Endothelial cell of umbilical vein (primary cell): ENCODE data around the gene UEVLD. TPM values are rescaled to one million over a fixed set of nuclear protein-coding genes. Genes with fewer than 3 reads are reported as not detected.

ENCODE experiments used
- BruUV-seq: library from RNA; stranded (reverse); fragments of 400-500 nt; replicated peaks from 2 replicates; lab custom pipeline; 2021; lab: Mats Ljungman, UMichigan
- CTCF ChIA-PET: fragments of 300-600, 350-600 bp; sonication (Branson Sonifier 250); formaldehyde crosslinking; loops from one replicate; lab custom pipeline; 2021; ENCODE audit warnings: antibody characterized with exemption, inconsistent platforms; lab: Charles Lee
- POLR2A ChIA-PET: fragments of 300-600, 350-600 bp; sonication (Branson Sonifier 250); formaldehyde crosslinking; loops from one replicate; lab custom pipeline; 2021; ENCODE audit warnings: antibody characterized with exemption, inconsistent platforms; lab: Charles Lee
- DNase-seq: peaks from one replicate; pipeline ENCODE4 v3.0.0-alpha.2; 2011; ENCODE audit warnings: low read depth, low spot score
- FAIRE-seq: peaks from 2 replicates; lab custom pipeline; 2011; peaks lifted over from hg19 to GRCh38; lab: Jason Lieb, UNC
- H2AFZ ChIP-seq: 2 replicates; pipeline ENCODE4 v1.6.0; 2012; ENCODE audit warnings: low read depth, low read length, control low read depth, inconsistent platforms
- H3K27ac ChIP-seq: 2 replicates; pipeline ENCODE4 v1.5.1; 2011; ENCODE audit warnings: low read depth, mild to moderate bottlenecking, control low read depth, low read length, moderate library complexity; ENCODE audit not compliant: insufficient read depth
- H3K27me3 ChIP-seq, 2 experiments: 2 replicates each; pipeline versions ENCODE4 v1.6.0 to v1.6.1; 2011; ENCODE audit warnings: low read length in 2 of 2, mixed read lengths in 1 of 2; ENCODE audit not compliant: control insufficient read depth in 2 of 2, insufficient read depth in 2 of 2
- H3K36me3 ChIP-seq, 2 experiments: 2 replicates in 1 of 2; 3 replicates in 1 of 2; pipeline ENCODE4 v1.5.1; 2011; ENCODE audit warnings: low read length in 2 of 2, mild to moderate bottlenecking in 1 of 2, moderate library complexity in 1 of 2; ENCODE audit not compliant: control insufficient read depth in 2 of 2, insufficient read depth in 2 of 2; ENCODE audit errors: extremely low read depth in 1 of 2
- H3K4me1 ChIP-seq: 3 replicates; pipeline ENCODE4 v1.5.1; 2011; ENCODE audit warnings: mild to moderate bottlenecking, low read length; ENCODE audit not compliant: control insufficient read depth, insufficient read depth; ENCODE audit errors: extremely low read depth
- H3K4me2 ChIP-seq: 2 replicates; pipeline ENCODE4 v1.6.1; 2011; ENCODE audit warnings: low read length, control low read depth, mixed read lengths; ENCODE audit not compliant: insufficient read depth
- H3K4me3 ChIP-seq, 3 experiments: fragments of 200-600 bp in 1 of 3; sonication (generic), shearing (Covaris generic) in 1 of 3; replicated peaks in 1 of 3; 2 replicates each; pipeline ENCODE4 v1.5.1; 2011 to 2016; ENCODE audit warnings: control low read depth in 3 of 3, low read length in 3 of 3, mild to moderate bottlenecking in 2 of 3, inconsistent platforms in 1 of 3, low read depth in 1 of 3, moderate library complexity in 1 of 3; ENCODE audit not compliant: insufficient read depth in 1 of 3
- H3K79me2 ChIP-seq: 2 replicates; pipeline ENCODE4 v1.6.0; 2012; ENCODE audit warnings: low read length, inconsistent platforms; ENCODE audit not compliant: control insufficient read depth, insufficient read depth
- H3K9ac ChIP-seq: replicated peaks from 2 replicates; pipeline ENCODE3; 2011; ENCODE audit warnings: low read length, control low read depth; ENCODE audit not compliant: insufficient read depth; ENCODE audit errors: extremely low read depth
- H3K9me1 ChIP-seq: replicated peaks from 3 replicates; pipeline ENCODE4 v1.6.0; 2011; ENCODE audit warnings: mild to moderate bottlenecking, low read length; ENCODE audit not compliant: control insufficient read depth, insufficient read depth; ENCODE audit errors: extremely low read depth
- H3K9me3 ChIP-seq: replicated peaks from 2 replicates; pipeline ENCODE4 v1.5.1; 2012; ENCODE audit warnings: low read length, inconsistent platforms; ENCODE audit not compliant: control insufficient read depth, insufficient read depth
- H4K20me1 ChIP-seq: replicated peaks from 2 replicates; pipeline ENCODE3; 2011; ENCODE audit warnings: mild to moderate bottlenecking, low read length; ENCODE audit not compliant: control insufficient read depth, insufficient read depth; ENCODE audit errors: extremely low read depth
- CTCF ChIP-seq, 2 donors: IDR thresholded peaks; 1 replicate in 1 of 2; 2 replicates in 1 of 2; pipeline ENCODE4 v1.5.1; 2011; ENCODE audit warnings: low read length in 2 of 2, mild to moderate bottlenecking in 2 of 2, moderate library complexity in 2 of 2, control low read depth in 1 of 2, inconsistent platforms in 1 of 2, low read depth in 1 of 2; ENCODE audit not compliant: insufficient read depth in 1 of 2; ENCODE audit errors: extremely low read depth in 1 of 2
- EZH2 ChIP-seq: IDR thresholded peaks from 2 replicates; pipeline ENCODE4 v1.6.1; 2012; ENCODE audit warnings: borderline replicate concordance, low read depth, mild to moderate bottlenecking, moderate library complexity, low read length, inconsistent platforms; ENCODE audit not compliant: severe bottlenecking
- FOS ChIP-seq: IDR thresholded peaks from 2 replicates; pipeline ENCODE4 v1.6.1; 2011; ENCODE audit warnings: mild to moderate bottlenecking, low read length, moderate library complexity, borderline replicate concordance; ENCODE audit not compliant: insufficient read depth
- GATA2 ChIP-seq: IDR thresholded peaks from 2 replicates; pipeline ENCODE4 v1.7.0; 2011; ENCODE audit warnings: low read depth, mild to moderate bottlenecking, moderate library complexity, mixed read lengths, low read length; ENCODE audit not compliant: insufficient read length, insufficient read depth
- JUN ChIP-seq: IDR thresholded peaks from 2 replicates; pipeline ENCODE4 v1.6.1; 2011; ENCODE audit warnings: borderline replicate concordance, low read depth; ENCODE audit not compliant: insufficient read length, insufficient read depth
- MYC ChIP-seq: IDR thresholded peaks from one replicate; pipeline ENCODE4 v1.6.1; 2011; ENCODE audit warnings: mild to moderate bottlenecking, low read depth, low read length
- POLR2A ChIP-seq: IDR thresholded peaks from 2 replicates; pipeline ENCODE4 v1.6.1; 2012; ENCODE audit warnings: low read depth, mild to moderate bottlenecking, control low read depth, low read length
- POLR2AphosphoS5 ChIP-seq: IDR thresholded peaks from 2 replicates; pipeline ENCODE4 v1.6.1; 2012; ENCODE audit warnings: low read depth, mild to moderate bottlenecking, control low read depth, low read length, moderate library complexity; ENCODE audit not compliant: insufficient read depth
- dilution Hi-C: fragments of 300-500 bp; cut with MboI; formaldehyde crosslinking; loops from one replicate; pipeline ENCODE4 v1.15.0; 2019; ENCODE audit warnings: low sequenced_read_pairs; ENCODE audit not compliant: extremely low pct_ligation_motif_present
- intact Hi-C: fragments of 100-400 bp; cut with micrococcal nuclease; formaldehyde crosslinking; loops from one replicate; pipeline ENCODE4 v1.10.0; 2022
- polyA plus RNA-seq, 4 experiments: library from polyadenylated mRNA; depleted of rRNA in 3 of 4; stranded (reverse) in 3 of 4; unstranded in 1 of 4; fragments of >200 nt; gene quantifications; 2 replicates each; pipeline versions ENCODE4 v1.2.1 to v1.2.3, GENCODE V29; 2011 to 2012; ENCODE audit warnings: missing spikeins in 1 of 4
- total RNA-seq: library from RNA; stranded (reverse); gene quantifications from 2 replicates; pipeline ENCODE4 v1.2.3, GENCODE V29; 2021
- TF ChIP-seq, protein P1 (sequence below): IDR thresholded peaks from 2 replicates; pipeline ENCODE4 v1.6.1; 2011; ENCODE audit not compliant: insufficient read depth, insufficient read length

Gene UEVLD
- total and polyA plus RNA-seq, 2 donors (not counting 3 experiments of a cell fraction or from before 2014, with no cell fraction given) = 9.2 to 19.1 TPM

- TF ChIP-seq FOS = no peak
- TF ChIP-seq POLR2A = no peak
- TF ChIP-seq POLR2AphosphoS5 = no peak
- no peak for TF ChIP-seq EZH2
- no peak for TF ChIP-seq MYC
- TF ChIP-seq JUN = no peak
- no peak for TF ChIP-seq GATA2
- no peak for TF ChIP-seq CTCF (IDR thresholded peaks at IDR 0.05; ENCODE audit: extremely low read depth in 1 of 2, insufficient read depth in 1 of 2, low read depth in 1 of 2, low read length in 2 of 2)
- TF ChIP-seq, protein P1, sequence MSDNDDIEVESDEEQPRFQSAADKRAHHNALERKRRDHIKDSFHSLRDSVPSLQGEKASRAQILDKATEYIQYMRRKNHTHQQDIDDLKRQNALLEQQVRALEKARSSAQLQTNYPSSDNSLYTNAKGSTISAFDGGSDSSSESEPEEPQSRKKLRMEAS = no peak
- Histone ChIP-seq H3K4me2 (no peak overlapping the region), H2AFZ (no peak overlapping the region), H3K9me3 (no peaks in the 10 kb centered on the region), H3K79me2 (no peaks in the 10 kb centered on the region), H3K9ac (no peak overlapping the region), H3K27me3 (no peaks in the 10 kb centered on the region), H4K20me1 (peaks cover 3% of the 10 kb centered on the region), H3K9me1 (no peaks in the 10 kb centered on the region), H3K4me3 (no peak overlapping the region), H3K27ac (no peak overlapping the region), H3K4me1 (no peaks in the 10 kb centered on the region), H3K36me3 (peaks cover 3 to 4% of the 10 kb centered on the region in 2 experiments)
- DNase-seq (no peak), FAIRE-seq (no peak)
- intact Hi-C loops = no loop called here
- dilution Hi-C loops = no loop called here
- POLR2A ChIA-PET = no interaction called here
- BruUV-seq = no TSS peak
- CTCF ChIA-PET = interaction anchor here (0.8 kb wide), 1 partner anchor 85 kb away, joined by 3 read pairs; no protein-coding TSS in a partner anchor
These were observed 40.5 kb downstream of the UEVLD start for GRCh38 chr11:18548001-18548400.
